H1 (cell line): Measurements from ENCODE around the gene PIP5K1C.

Source experiments
- CEBPB ChIP-seq: IDR thresholded peaks from 2 replicates; pipeline ENCODE4 v1.6.1; 2012; ENCODE audit warnings: low read depth, low read length
- EP300 ChIP-seq, 2 experiments: IDR thresholded peaks; 1 replicate in 1 of 2; 2 replicates in 1 of 2; pipeline ENCODE4 v1.6.1; 2011 to 2012; ENCODE audit warnings: low read depth in 2 of 2, low read length in 2 of 2, mild to moderate bottlenecking in 2 of 2, borderline replicate concordance in 1 of 2, inconsistent platforms in 1 of 2, moderate library complexity in 1 of 2
- EZH2 ChIP-seq: fragments of 200-600 bp; sonication (generic); IDR thresholded peaks from 2 replicates; pipeline ENCODE4 v1.7.1; 2012; ENCODE audit warnings: low read depth, mild to moderate bottlenecking, moderate library complexity, low read length, inconsistent platforms; ENCODE audit not compliant: severe bottlenecking
- POLR2A ChIP-seq, 2 experiments: IDR thresholded peaks; 1 replicate in 1 of 2; 2 replicates in 1 of 2; pipeline ENCODE4 v1.6.1; 2011; ENCODE audit warnings: low read depth in 2 of 2, low read length in 2 of 2, mild to moderate bottlenecking in 2 of 2; ENCODE audit errors: control extremely low read depth in 1 of 2
- POLR2AphosphoS5 ChIP-seq: IDR thresholded peaks from 2 replicates; pipeline ENCODE4 v1.6.1; 2011; ENCODE audit warnings: low read depth, low read length
- SIX5 ChIP-seq: IDR thresholded peaks from 2 replicates; pipeline ENCODE4 v1.6.1; 2011; ENCODE audit warnings: mild to moderate bottlenecking, low read depth, low read length
- SUZ12 ChIP-seq: fragments of 200-600 bp; sonication (generic); IDR thresholded peaks from 2 replicates; pipeline ENCODE4 v1.6.1; 2012; ENCODE audit warnings: mild to moderate bottlenecking, inconsistent platforms, low read length, moderate library complexity, mixed read lengths
- TF ChIP-seq, protein P1 (sequence below), 3 experiments: IDR thresholded peaks; 1 replicate in 2 of 3; 2 replicates in 1 of 3; pipeline versions ENCODE4 v1.5.1 to v1.6.1; 2011; ENCODE audit warnings: low read length in 3 of 3, mild to moderate bottlenecking in 3 of 3, inconsistent platforms in 2 of 3, low read depth in 1 of 3, moderate library complexity in 1 of 3; ENCODE audit not compliant: insufficient read depth in 1 of 3; ENCODE audit errors: control extremely low read depth in 1 of 3
- TF ChIP-seq, protein P2 (sequence below): fragments of 300-600 bp; sonication (generic); IDR thresholded peaks from 2 replicates; pipeline ENCODE4 v1.7.1; 2012; ENCODE audit warnings: low read length, moderate library complexity, mild to moderate bottlenecking, inconsistent platforms; ENCODE audit not compliant: insufficient replicate concordance
- TF ChIP-seq, protein P3 (sequence below): IDR thresholded peaks from 2 replicates; pipeline ENCODE4 v1.6.1; 2012; ENCODE audit warnings: low read length, inconsistent platforms

DNA sequence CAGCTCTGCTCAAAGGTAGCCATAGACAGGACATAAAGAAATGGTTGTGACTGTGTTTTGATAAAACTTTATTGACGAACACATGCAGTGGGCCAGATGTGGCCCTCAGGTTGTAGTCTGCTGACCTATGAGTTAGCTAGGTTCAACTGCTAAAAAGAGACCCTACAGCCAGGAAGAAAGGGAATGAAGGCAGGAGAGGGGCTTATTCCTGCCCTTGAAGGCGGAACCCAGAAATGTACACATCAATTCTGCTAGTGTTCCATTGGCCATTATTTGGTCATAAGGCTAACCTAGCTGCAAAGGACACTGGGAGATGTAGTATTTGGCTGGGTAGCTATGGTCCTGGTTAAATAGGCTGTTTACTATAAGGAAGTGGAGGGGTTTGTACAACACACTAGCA is 43.2 kb upstream of the PIP5K1C start:
- TF ChIP-seq POLR2AphosphoS5 (no peak), SIX5 (peak; percentile 36), EZH2 (no peak), SUZ12 (no peak), POLR2A (IDR thresholded peaks at IDR 0.05; ENCODE audit: control extremely low read depth in 1 of 2, low read depth in 2 of 2, low read length in 2 of 2) (no peak), CEBPB (no peak), EP300 (IDR thresholded peaks at IDR 0.05; ENCODE audit: borderline replicate concordance in 1 of 2, low read depth in 2 of 2, low read length in 2 of 2) (no peak)
- TF ChIP-seq, protein P1, sequence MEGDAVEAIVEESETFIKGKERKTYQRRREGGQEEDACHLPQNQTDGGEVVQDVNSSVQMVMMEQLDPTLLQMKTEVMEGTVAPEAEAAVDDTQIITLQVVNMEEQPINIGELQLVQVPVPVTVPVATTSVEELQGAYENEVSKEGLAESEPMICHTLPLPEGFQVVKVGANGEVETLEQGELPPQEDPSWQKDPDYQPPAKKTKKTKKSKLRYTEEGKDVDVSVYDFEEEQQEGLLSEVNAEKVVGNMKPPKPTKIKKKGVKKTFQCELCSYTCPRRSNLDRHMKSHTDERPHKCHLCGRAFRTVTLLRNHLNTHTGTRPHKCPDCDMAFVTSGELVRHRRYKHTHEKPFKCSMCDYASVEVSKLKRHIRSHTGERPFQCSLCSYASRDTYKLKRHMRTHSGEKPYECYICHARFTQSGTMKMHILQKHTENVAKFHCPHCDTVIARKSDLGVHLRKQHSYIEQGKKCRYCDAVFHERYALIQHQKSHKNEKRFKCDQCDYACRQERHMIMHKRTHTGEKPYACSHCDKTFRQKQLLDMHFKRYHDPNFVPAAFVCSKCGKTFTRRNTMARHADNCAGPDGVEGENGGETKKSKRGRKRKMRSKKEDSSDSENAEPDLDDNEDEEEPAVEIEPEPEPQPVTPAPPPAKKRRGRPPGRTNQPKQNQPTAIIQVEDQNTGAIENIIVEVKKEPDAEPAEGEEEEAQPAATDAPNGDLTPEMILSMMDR (IDR thresholded peaks at IDR 0.05; ENCODE audit: control extremely low read depth in 1 of 3, insufficient read depth in 1 of 3, low read depth in 1 of 3, low read length in 3 of 3) = no peak
- TF ChIP-seq, protein P2, sequence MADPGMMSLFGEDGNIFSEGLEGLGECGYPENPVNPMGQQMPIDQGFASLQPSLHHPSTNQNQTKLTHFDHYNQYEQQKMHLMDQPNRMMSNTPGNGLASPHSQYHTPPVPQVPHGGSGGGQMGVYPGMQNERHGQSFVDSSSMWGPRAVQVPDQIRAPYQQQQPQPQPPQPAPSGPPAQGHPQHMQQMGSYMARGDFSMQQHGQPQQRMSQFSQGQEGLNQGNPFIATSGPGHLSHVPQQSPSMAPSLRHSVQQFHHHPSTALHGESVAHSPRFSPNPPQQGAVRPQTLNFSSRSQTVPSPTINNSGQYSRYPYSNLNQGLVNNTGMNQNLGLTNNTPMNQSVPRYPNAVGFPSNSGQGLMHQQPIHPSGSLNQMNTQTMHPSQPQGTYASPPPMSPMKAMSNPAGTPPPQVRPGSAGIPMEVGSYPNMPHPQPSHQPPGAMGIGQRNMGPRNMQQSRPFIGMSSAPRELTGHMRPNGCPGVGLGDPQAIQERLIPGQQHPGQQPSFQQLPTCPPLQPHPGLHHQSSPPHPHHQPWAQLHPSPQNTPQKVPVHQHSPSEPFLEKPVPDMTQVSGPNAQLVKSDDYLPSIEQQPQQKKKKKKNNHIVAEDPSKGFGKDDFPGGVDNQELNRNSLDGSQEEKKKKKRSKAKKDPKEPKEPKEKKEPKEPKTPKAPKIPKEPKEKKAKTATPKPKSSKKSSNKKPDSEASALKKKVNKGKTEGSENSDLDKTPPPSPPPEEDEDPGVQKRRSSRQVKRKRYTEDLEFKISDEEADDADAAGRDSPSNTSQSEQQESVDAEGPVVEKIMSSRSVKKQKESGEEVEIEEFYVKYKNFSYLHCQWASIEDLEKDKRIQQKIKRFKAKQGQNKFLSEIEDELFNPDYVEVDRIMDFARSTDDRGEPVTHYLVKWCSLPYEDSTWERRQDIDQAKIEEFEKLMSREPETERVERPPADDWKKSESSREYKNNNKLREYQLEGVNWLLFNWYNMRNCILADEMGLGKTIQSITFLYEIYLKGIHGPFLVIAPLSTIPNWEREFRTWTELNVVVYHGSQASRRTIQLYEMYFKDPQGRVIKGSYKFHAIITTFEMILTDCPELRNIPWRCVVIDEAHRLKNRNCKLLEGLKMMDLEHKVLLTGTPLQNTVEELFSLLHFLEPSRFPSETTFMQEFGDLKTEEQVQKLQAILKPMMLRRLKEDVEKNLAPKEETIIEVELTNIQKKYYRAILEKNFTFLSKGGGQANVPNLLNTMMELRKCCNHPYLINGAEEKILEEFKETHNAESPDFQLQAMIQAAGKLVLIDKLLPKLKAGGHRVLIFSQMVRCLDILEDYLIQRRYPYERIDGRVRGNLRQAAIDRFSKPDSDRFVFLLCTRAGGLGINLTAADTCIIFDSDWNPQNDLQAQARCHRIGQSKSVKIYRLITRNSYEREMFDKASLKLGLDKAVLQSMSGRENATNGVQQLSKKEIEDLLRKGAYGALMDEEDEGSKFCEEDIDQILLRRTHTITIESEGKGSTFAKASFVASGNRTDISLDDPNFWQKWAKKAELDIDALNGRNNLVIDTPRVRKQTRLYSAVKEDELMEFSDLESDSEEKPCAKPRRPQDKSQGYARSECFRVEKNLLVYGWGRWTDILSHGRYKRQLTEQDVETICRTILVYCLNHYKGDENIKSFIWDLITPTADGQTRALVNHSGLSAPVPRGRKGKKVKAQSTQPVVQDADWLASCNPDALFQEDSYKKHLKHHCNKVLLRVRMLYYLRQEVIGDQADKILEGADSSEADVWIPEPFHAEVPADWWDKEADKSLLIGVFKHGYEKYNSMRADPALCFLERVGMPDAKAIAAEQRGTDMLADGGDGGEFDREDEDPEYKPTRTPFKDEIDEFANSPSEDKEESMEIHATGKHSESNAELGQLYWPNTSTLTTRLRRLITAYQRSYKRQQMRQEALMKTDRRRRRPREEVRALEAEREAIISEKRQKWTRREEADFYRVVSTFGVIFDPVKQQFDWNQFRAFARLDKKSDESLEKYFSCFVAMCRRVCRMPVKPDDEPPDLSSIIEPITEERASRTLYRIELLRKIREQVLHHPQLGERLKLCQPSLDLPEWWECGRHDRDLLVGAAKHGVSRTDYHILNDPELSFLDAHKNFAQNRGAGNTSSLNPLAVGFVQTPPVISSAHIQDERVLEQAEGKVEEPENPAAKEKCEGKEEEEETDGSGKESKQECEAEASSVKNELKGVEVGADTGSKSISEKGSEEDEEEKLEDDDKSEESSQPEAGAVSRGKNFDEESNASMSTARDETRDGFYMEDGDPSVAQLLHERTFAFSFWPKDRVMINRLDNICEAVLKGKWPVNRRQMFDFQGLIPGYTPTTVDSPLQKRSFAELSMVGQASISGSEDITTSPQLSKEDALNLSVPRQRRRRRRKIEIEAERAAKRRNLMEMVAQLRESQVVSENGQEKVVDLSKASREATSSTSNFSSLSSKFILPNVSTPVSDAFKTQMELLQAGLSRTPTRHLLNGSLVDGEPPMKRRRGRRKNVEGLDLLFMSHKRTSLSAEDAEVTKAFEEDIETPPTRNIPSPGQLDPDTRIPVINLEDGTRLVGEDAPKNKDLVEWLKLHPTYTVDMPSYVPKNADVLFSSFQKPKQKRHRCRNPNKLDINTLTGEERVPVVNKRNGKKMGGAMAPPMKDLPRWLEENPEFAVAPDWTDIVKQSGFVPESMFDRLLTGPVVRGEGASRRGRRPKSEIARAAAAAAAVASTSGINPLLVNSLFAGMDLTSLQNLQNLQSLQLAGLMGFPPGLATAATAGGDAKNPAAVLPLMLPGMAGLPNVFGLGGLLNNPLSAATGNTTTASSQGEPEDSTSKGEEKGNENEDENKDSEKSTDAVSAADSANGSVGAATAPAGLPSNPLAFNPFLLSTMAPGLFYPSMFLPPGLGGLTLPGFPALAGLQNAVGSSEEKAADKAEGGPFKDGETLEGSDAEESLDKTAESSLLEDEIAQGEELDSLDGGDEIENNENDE = no peak
- TF ChIP-seq, protein P3, sequence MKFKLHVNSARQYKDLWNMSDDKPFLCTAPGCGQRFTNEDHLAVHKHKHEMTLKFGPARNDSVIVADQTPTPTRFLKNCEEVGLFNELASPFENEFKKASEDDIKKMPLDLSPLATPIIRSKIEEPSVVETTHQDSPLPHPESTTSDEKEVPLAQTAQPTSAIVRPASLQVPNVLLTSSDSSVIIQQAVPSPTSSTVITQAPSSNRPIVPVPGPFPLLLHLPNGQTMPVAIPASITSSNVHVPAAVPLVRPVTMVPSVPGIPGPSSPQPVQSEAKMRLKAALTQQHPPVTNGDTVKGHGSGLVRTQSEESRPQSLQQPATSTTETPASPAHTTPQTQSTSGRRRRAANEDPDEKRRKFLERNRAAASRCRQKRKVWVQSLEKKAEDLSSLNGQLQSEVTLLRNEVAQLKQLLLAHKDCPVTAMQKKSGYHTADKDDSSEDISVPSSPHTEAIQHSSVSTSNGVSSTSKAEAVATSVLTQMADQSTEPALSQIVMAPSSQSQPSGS = no peak
